A673 (cell line): ENCODE measurements around the gene HMCES.

Experiments
- EZH2 ChIP-seq: fragments of 200-600 bp; sonication (generic); IDR thresholded peaks from 2 replicates; pipeline ENCODE4 v1.6.1; 2017; ENCODE audit warnings: borderline replicate concordance, low read depth, mild to moderate bottlenecking, mixed read lengths, antibody characterized with exemption, low read length; ENCODE audit not compliant: poor library complexity, severe bottlenecking
- TF ChIP-seq, protein P1 (sequence below): fragments of 300-800, 200-600 bp; sonication (generic); conservative IDR thresholded peaks from 2 replicates; pipeline ENCODE4 v1.5.1; 2017; ENCODE audit warnings: low read depth, mild to moderate bottlenecking, antibody characterized with exemption, low read length, moderate library complexity, mixed read lengths

DNA sequence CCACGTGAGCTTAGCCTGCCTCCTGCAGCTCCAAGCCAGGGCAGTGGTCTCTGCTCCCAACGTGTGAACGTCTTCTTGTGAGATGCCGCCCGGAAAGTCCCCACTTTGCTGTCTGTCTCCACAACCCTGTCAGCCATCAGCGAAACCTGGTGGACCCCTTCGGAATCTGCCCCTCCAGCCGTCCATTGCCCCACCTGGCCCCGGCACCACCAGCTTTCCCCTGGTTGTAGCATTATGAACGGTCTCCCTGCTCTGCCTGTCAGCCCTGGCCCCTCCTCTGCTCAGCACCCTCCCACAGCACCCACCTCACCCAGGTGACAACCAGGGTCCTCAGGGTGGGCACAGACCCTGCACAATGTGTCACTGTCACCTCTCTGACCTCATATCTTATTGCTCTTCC is 71.1 kb downstream of the HMCES start:
- TF ChIP-seq, protein P1, sequence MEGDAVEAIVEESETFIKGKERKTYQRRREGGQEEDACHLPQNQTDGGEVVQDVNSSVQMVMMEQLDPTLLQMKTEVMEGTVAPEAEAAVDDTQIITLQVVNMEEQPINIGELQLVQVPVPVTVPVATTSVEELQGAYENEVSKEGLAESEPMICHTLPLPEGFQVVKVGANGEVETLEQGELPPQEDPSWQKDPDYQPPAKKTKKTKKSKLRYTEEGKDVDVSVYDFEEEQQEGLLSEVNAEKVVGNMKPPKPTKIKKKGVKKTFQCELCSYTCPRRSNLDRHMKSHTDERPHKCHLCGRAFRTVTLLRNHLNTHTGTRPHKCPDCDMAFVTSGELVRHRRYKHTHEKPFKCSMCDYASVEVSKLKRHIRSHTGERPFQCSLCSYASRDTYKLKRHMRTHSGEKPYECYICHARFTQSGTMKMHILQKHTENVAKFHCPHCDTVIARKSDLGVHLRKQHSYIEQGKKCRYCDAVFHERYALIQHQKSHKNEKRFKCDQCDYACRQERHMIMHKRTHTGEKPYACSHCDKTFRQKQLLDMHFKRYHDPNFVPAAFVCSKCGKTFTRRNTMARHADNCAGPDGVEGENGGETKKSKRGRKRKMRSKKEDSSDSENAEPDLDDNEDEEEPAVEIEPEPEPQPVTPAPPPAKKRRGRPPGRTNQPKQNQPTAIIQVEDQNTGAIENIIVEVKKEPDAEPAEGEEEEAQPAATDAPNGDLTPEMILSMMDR = no peak
- no peak for TF ChIP-seq EZH2
